GM19351 (cell line): ENCODE measurements around the gene SLC45A2.
A peak's percentile ranks its signal among the peaks of the same experiment; 100 is the strongest.
"Not testable (repeated sequence)": the region's sequence is repeated elsewhere in the genome, so short reads cannot be mapped to it uniquely, and the experiment has no call there.

ENCODE experiments used
- ATAC-seq: cut with Tn5 transposase; IDR thresholded peaks from one replicate; pipeline ENCODE4 v1.9.1; 2021; ENCODE audit warnings: mild to moderate bottlenecking, moderate library complexity; ENCODE audit not compliant: unreplicated experiment

The SLC45A2 gene, protein sequence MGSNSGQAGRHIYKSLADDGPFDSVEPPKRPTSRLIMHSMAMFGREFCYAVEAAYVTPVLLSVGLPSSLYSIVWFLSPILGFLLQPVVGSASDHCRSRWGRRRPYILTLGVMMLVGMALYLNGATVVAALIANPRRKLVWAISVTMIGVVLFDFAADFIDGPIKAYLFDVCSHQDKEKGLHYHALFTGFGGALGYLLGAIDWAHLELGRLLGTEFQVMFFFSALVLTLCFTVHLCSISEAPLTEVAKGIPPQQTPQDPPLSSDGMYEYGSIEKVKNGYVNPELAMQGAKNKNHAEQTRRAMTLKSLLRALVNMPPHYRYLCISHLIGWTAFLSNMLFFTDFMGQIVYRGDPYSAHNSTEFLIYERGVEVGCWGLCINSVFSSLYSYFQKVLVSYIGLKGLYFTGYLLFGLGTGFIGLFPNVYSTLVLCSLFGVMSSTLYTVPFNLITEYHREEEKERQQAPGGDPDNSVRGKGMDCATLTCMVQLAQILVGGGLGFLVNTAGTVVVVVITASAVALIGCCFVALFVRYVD

DNA sequence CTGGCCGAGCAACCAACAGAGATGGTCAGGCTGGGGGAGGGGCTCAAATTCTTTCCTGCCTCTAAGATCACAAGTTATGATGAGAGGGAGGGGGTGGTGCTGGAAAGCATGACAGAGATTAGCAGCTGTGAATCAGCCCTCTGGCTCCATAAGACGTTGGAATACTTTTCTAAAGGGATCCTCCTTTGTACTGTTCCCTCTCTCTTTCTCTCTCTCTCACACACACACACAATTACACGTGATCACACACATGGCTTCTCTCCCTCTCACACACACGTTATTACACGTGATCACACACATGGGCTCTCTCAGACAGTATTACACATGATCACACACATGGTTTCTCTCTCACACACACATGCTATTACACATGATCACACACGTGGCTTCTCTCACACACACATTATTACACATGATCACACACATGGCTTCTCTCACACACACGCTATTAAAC, at the start of gene SLC45A2:
Gene SLC45A2 (minus strand): TSS at position 23 of the 454 bp plus-strand sequence. CDS start 110 bp downstream, outside the sequence.
- ATAC-seq = no peak

DNA sequence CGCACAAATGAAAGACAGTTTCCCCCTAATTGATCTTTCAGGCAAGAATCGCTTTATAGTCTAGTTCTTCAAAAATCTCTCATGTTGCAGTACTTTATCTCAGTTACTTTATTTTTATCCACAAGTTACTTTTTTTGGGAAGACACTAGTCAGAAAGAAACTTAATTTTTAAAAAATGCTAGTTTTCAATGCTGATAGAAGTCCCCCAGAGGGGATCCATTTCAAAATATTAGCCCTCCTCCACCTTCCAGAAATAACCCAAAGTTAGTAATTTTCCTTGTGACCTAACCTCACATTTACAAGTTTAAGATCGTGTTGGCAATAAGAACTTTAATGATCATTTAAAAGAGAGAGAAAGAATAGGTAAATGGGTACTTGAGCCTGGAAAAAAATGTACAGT, 47.5 kb upstream of the SLC45A2 start:
- ATAC-seq = no peak

DNA sequence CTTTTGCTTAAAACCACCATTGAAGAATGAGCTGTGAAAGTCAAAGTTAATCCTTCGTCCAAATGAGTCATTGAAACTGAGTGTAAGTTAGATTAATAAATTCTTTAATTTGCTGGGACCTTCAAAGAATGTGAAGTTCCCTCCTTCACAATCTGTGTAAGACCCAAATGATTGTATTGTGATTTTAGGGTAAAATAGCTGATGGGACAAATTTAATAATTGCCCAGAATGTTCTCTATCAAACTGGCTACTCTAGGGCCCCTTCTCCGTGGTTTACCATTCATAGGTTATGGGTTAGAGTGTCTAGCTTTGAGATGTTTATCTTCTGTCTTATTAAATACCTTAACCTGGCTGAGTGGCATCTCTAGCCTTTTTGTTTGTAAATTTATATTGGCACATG, 46.6 kb upstream of the SLC45A2 start:
- ATAC-seq = no peak

DNA sequence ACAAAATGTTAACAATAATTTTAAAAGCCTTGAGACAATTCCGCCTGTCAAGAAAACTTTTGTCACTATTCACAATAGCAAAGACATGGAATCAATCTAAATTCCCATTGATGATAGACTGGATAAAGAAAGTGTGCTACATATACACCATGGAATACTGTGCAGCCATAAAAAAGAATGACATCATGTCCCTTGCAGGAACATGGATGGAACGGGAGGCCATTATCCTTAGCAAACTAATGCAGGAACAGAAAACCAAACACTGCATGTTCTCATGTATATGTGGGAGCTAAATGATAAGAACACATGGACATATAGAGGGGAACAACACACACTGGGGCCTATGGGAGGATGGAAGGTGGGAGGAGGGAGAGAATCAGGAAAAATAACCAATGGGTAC, 46.1 kb upstream of the SLC45A2 start:
- ATAC-seq = not testable (repeated sequence)

DNA sequence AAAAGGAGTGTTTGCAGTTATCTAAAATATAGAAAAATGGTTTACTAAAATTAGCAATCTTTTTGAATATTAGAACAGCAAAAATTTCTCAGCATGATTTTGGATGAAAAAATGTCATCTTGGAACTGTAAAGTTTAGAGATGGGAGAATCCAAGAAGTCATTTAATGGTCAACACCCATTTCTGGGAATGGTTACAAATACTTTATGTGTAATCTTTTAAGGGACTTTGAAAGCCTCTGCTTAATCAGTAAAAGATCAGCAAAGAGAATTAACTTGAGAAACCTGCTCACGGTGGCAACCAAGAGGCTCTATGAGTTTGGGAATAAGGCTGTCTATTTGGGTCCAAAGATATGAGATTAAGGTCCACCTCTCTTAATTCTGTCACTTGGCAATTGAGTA, 45.6 kb upstream of the SLC45A2 start:
- ATAC-seq = no peak

DNA sequence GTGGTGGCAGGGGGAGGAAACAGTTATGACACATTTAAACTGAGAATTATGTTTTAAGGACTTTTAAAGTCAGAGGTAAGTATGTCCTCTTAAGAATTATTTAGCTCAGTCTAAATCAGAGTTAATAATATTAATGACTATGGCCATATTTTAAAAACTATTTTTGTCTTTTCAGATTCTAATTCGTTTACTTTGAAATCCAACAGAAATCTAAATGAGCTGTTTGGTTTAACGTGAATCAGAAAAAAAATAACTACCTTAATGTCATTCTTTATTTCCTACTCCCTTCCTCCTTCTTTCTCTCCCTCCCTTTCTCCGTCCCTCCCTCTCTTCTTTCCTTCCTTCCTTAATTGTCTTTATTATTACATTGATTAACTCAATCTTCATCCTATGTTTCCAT, 43.9 kb upstream of the SLC45A2 start:
- ATAC-seq = no peak

DNA sequence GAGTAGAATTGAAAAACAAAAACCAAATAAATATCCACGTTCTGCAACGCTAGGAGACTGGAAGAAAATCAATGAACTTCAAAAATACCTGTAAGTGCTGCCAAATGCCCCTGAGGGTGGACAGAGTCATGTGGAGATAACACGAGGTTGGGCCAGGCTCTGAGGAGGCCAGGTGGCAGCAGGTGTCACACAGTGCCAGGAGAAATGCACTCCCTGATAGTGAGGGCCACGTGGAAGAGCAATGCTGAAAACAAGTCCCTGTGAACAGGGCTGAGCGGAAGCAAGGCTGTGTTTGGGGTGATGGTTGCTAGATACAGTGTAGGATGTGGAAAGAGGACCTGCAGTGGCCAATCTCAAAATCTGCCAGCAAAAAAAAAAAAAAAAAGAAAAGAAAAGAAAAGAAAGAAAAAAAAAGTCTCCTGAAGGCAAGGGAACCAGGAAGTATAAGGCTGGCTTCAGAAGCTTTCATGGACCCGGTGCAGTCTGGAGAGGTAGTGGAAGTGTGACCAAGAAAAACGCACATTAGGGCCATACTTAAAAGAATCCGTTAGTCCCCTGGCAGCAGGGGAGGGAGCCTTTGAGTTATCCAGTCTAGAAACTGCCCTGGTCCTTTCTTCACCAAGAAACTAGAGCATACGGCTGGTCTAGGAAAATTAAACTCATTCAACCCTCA, 41.7 kb upstream of the SLC45A2 start:
- ATAC-seq = no peak

DNA sequence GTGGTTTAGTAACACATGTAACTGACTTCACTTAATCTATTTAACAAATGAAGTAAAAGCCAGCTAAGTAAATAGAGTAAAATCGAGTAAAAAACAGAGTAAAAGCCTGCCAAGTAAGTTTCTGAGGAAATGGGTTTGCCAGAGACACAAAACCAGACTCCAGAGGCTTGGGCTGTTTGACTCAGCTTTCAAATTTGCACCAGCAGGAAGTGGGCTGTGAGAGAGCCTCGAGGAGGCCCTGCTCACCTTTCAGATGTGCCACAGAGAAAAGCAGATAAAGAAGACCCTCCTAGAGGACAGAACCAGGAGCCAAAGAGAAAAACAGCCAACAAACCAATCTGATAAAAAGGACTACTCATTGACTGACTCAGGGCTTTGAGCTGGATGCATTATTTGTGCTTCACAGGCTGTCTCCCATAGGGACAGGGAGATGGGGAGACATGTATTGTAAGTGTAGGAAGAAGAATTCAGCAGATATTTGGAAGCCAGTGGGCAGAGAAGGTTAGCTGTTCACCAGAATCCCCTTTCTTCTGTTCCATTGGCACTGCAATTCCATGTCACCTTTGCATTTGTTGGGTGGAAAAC, 37.7 kb upstream of the SLC45A2 start:
- ATAC-seq = peak; percentile 95

DNA sequence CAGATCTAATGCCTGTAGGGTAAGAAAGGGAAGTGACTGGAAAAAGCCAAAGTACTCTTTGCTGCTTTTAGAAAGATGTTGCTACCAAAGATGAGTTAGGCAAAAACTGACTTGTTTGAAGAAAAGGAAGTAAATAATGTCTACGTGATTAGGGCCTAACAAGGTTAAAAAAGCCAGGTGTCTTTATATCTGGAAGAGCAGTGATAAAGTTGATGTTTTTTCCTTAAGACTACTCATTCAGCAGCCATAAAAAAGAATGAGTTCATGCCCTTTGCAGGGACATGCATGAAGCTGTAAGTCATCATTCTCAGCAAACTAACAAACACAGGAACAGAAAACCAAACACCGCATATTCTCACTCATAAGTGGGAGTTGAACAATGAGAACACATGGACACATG, 36.8 kb upstream of the SLC45A2 start:
- ATAC-seq = no peak

DNA sequence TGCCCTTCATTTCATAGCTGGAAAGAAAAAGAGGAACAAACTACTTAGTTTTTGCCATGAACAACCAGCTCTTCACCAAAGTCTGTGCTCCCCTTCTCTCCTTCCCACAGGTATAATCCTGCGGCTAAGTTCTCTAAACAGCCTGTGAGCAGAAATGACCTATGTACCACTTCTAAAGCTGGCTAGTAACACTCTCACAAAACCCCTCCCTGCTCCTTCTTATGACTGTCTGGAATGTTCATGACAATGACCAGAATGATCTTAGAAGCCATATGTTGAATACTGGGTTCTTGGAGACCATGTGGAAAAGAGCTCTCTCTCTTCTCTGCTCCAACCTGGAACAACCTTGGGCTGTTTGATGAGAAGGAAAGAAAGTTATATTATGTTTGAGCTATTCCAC, 36.2 kb upstream of the SLC45A2 start:
- no peak for ATAC-seq

DNA sequence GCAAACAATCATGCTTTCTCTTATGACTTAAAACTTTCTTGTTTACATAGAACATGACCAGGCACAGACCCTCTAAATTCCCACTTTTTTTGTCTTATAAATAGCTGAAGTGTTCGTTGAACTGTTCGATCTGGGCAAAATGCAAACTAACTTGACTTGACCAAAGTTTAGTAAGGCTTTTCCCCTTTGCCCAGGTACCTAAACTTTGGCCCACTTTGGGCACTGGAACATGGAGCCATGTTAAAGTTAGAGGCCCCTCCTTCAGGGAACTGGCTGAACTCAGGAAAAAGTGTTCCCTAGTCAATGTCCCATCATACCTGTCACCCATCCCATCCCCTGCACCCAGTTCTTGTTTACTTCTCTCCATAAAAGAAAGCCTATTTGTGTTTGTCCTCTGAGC, 32.8 kb upstream of the SLC45A2 start:
- no peak for ATAC-seq

DNA sequence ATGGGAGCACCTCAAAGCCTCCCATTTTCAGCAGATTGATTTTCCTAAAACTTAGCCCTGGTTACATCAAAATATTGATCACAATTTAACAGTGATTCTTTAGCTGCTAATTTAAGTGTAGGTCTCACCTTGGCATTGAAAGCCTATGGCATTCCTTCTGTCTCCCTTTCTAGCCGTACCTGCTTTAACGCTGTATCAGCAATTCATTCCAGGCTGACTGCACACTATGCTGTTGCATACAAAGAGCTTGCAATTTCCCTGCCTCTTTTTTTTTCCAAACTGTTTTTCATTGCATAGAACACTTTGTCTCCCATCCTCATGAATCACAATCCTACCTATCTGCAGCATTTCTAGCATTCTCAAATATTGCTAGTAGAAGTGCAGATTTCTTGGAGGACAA, 32.3 kb upstream of the SLC45A2 start:
- no peak for ATAC-seq

DNA sequence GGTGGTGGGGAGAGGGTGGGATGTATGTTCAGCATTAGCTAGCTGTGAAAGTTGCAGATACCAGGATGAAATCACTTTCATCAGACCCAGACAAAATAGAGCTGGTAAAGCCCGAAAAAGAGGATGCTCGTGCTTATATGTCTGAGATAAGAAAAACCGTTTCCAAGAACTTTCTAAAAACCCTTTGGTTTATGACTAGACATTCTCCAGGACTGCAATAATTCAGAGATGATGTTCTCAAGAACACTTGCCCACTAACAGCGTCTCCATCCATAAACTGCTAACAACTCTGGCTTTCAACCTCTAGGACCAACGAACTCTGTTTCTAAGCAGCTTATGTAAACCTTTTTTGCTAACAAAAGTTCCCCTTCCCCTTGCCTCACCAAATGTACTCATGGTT, 31.7 kb upstream of the SLC45A2 start:
- no peak for ATAC-seq

DNA sequence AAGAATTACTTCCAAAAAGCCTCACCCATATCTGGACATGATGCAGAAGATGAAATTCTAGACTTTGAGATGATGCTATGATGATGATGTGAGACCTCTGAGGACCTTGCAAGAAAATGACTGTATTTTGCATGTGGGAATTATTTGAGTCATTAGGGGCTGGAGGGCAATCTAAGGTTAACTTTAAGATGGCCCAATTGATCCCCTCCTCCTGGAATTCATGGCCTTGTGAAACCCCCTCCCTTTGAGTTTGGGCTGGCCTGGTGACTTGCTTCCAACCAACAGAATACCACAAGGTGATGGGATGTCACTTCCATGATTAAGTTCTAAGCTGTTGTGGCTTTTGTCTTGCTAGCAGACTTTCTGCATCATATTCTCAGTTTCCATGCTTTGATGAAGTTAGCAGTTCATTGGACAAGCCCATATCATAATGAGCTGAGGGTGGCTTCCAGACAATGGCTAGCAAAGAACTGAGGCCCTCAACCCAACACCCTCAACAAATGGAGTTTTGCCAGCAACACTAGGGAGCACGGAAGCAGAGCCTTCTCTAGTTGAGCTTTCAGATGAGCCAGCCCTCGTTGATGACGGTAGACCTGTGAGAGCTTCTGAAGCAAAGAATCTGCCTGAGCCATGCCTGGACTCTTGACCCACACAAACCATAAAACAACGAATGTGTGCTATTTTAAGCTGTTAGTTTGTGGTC, 30.8 kb upstream of the SLC45A2 start:
- ATAC-seq = no peak

DNA sequence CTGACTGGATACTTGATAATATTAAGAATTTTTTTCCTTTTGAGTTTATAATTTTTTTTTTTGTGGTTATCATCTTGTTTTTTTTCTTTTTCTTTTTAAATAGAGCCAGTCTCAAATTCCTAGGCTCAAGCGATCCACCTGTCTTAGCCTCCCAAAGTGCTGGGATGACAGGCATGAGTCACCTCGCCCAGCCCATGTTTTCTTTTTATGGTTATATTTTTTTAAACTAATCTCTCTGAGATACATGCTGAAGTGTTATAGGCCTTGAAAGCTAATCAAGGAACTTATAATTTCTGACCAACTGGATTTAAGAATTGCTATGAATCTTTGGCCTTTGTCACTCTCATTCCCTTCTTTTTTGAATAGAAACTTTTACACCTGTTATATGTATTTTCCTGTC, 30.1 kb upstream of the SLC45A2 start:
- ATAC-seq = no peak

DNA sequence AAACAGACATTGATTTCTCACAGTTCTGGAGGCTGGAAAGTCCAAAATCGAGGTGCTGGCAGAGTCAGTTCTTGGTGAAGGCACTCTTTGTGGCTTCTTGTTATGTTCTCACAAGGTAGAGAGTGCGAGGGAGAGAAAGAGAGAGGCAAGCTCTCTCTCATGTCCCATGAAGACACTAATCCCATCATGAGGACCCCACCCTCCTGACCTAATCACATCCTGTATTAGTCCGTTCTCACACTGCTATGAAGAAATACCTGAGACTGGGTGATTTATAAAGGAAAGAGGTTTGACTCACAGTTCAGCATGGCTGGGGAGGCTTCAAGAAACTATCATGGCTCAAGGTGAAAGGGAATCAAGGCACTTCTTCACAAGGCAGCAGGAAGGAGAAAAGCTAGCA, 29.1 kb upstream of the SLC45A2 start:
- ATAC-seq = no peak

DNA sequence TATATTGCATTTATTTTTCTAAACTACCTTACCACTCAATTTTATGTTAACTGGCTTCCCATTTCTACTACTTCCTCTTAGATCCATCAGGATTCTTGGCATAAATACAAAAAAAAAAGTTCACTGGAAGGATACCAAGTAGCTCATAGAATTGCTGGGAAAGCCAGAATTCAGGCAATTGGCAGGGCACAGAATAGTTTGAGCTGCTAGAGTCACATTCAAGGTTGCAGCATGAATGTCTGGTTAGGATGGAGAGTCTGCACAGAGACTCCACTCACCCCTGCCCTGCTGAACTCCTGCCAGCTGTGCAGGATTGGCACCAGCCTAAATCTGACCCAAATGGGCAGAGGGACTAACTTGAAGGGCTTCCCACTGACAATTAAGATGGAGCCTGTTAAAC, 28.3 kb upstream of the SLC45A2 start:
- no peak for ATAC-seq

DNA sequence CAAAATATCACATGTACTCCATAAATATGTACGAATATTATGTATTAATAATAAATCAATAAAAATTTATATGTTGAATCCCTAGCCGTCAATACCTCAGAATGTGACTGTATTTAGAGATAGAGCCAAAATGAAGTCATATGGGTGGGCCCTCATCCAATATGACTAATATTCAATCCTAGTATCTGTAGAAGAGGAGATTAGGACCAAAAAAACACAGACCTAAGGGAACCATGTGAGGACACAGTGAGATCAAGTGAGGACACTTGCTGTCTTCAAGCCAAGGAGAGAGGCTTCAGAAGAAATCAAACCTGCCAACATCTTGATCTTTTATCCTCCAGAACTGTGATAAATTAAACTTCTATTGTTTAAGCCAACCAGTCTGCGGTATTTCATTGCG, 27.0 kb upstream of the SLC45A2 start:
- no peak for ATAC-seq

DNA sequence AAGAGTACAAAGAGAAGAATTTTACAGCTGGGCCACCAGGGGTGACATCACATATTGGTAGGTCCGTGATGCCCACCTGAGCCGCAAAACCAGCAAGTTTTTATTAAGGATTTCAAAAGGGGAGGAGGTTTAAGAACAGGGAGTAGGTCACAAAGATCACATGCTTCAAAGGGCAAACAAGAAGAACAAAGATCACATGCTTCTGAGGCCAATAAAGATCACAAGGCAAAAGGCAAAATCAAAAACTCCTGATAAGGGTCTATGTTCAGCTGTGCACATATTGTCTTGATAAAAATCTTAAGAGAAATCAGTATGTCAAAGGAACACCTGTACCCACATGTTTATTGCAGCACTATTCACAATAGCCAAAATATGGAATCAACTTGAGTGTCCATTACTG, 25.7 kb upstream of the SLC45A2 start:
- not testable (repeated sequence) for ATAC-seq

DNA sequence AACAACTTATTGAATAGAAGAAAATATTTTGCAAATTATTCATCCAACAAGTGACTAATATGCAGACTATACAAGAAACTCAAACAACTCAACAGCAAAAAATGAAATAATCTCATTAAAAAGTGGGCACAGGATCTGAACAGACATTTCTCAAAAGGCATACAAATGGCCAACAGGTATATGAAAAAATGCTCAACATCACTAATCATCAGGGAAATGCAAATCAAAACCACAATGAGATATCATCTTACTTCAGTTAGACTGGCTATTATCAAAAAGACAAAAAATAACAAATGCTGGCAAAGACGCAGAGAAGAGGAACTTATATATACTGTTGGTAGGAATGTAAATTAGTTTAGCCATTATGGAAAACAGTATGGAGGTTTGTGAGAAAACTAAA, 25.1 kb upstream of the SLC45A2 start:
- no peak for ATAC-seq

DNA sequence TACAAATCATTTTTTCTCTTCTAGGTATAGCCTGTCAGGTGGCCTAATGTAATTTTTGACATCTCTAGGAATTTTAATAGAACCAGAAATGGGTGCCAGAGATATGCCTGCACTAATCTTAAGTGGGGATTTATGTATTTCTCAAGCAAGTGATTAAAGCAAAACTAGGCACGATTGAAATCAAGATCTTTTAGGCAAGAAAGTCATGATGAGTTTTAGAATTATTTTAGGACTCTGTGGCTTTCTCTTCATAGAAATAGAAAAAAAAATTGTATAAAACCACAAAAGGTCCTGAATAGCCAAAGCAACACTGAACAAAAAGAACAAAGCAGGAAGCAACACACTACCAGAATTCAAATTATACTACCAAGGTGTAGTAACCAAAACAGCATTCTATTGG, 24.3 kb upstream of the SLC45A2 start:
- no peak for ATAC-seq
